Stimulated activated CD4-positive, alpha-beta T cell treated with anti-CD3 and anti-CD28 coated beads, TNF-alpha, amount 100 ng/mL, for 24 hours (primary cell): ENCODE measurements around the gene F13B.
"Not testable (repeated sequence)": the region's sequence is repeated elsewhere in the genome, so short reads cannot be mapped to it uniquely, and the experiment has no call there.

ENCODE experiments used
- DNase-seq, 3 experiments: peaks; one replicate each; pipeline ENCODE4 v3.0.0-alpha.2; 2020; ENCODE audit warnings: low read depth in 3 of 3

F13B gene

GRCh38 chr1:197066719-197067456 lies at the start of gene F13B:
Gene F13B (minus strand): TSS chr1:197067260. CDS start chr1:197067223, 37 bp downstream.
- no peak for DNase-seq

- no peak for DNase-seq
Observed at GRCh38 chr1:197116156-197116555, 49.1 kb upstream of the F13B start.

- no peak for DNase-seq
Observed at GRCh38 chr1:197106869-197107268, 39.8 kb upstream of the F13B start.

GRCh38 chr1:197103300-197103699 lies 36.2 kb upstream of the F13B start:
- no peak for DNase-seq

DNA sequence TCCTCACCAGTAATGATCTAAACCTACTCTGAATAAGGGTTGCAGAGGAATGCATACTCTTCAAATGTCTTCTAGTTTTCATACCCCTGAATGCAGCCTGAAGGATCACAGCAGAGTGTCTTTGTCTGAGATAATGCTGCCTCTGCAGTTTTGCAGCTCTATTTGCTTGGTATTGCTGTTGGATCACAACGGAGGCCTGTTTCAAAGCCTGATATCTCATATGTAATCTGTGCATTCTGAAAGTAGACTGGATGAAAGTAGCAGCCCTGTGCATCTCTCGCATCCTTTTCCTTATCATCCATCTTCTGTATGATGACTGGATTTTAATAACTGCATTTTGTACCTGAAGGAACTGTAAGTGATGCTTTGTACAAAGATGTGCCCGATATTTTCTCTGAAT lies 34.9 kb upstream of the F13B start:
- DNase-seq: no peak

GRCh38 chr1:197100677-197101076 lies 33.6 kb upstream of the F13B start:
- DNase-seq: no peak

GRCh38 chr1:197099444-197099843 lies 32.4 kb upstream of the F13B start:
- no peak for DNase-seq

- not testable (repeated sequence) for DNase-seq
Observed at GRCh38 chr1:197096971-197097370, 29.9 kb upstream of the F13B start.

DNA sequence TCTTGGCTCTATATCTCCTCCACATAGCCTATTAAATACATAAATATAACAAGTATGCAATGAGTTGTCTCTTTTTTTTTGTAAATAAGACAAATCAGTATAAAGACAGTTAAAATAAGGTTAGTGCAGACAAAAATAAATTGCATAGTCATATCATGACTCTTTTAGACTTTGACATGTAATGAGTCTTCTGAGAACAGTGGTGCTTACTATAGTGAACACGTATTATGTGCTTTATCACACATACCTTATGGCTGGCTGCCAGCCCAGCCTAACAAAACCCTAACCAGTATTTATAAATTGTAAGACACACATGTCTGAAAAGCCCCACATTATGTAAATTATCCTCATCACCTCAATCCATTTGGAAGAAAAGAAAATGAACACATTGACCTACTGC lies 29.1 kb upstream of the F13B start:
- DNase-seq: no peak

GRCh38 chr1:197093226-197093885 lies 26.3 kb upstream of the F13B start:
- DNase-seq: no peak

- no peak for DNase-seq
Observed at GRCh38 chr1:197092491-197093023, 25.5 kb upstream of the F13B start.

GRCh38 chr1:197083474-197083873 lies 16.4 kb upstream of the F13B start:
- no peak for DNase-seq

DNA sequence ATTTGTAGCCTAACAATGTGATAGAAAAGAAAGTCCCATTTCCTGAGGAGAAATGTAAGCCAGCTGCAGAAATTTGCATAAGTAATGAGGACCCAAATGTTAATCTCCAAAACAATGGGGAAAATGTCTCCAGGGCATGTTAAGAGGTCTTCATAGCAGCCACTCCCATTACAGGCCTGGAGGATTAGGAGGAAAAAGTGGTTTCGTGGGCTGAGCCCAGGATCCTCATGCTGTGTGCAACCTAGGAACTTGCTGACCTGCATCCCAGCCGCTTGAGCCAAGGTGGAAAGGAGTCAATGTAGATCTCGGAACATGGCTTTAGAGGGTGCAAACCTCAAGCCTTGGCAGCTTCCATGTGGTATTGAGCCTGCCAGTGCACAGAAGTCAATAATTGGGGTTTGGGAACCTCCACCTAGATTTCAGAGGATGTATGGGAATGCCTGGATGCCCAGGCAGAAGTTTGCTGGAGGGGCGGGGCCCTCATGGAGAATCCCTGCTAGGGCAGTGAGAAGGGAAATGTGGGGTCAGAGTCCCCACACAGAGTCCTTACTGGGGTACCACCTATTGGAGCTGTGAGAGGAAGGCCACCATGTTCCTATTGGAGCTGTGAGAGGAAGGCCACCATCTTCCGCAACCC lies 14.2 kb upstream of the F13B start:
- no peak for DNase-seq

- no peak for DNase-seq
Observed at GRCh38 chr1:197080323-197080722, 13.3 kb upstream of the F13B start.

GRCh38 chr1:197076585-197076984 lies 9.5 kb upstream of the F13B start:
- DNase-seq: no peak

GRCh38 chr1:197073978-197074377 lies 6.9 kb upstream of the F13B start:
- DNase-seq: no peak

GRCh38 chr1:197067457-197067818 lies 378 bp upstream of the F13B start:
- DNase-seq: no peak

DNA sequence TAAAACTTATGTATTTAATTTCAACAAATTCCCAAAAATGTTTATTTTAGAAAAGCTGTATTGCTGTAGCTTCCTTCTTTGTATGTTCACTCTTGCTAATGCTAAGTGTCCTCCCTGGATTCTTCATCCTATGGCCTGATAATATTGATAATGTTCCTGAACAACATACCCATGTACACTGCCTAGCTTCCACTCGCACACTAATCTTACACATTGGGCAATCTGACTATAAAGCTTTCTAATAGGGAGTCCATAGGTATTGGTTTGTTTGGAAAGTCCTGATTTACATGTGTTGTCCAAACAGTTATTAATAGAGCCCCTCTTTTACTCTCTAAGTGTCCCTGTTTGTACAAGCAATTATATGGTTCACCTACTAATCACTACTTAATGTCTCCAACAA lies 783 bp downstream of the F13B start:
- no peak for DNase-seq

- no peak for DNase-seq
Observed at GRCh38 chr1:197065559-197065958, 1.5 kb downstream of the F13B start.

DNA sequence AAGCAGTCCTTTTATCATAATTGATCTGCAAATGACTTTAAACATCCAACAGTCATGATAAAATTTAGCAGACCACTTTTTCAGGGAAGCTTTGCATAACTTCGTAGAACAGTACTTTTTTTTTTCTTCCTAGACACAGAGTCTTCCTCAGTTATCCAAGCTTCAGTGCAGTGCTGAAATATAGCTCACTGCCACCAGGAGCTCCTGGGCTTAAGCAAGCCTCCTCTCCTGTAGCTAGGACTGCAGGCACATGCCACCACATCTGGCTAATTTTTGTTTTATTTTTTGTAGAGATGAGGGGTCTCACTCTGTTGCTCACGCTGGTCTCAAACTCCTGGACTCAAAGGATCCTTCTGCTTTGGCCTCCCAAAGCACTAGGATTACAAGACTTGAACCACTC lies 3.8 kb downstream of the F13B start:
- no peak for DNase-seq

GRCh38 chr1:197062692-197063091 lies 4.4 kb downstream of the F13B start:
- DNase-seq: no peak

- DNase-seq: no peak
Observed at GRCh38 chr1:197049100-197049499, 18.0 kb downstream of the F13B start.
